ENCODE measurements around the gene TUT4. TPM values are rescaled to one million over a fixed set of nuclear protein-coding genes. Genes with fewer than 3 reads are reported as not detected.

Gene TUT4
- total RNA-seq, 1 donor from 2014 or later, result 158 TPM

- H3K9me3 Mint-ChIP-seq, result no peaks in the 10 kb centered on the region
- DNase-seq, result no peak
- H3K27me3 Mint-ChIP-seq, result no peaks in the 10 kb centered on the region
- intact Hi-C loops (cut with micrococcal nuclease), result no loop called here
- H3K27ac Mint-ChIP-seq, result no peak overlapping the region
- no peak for ATAC-seq (ENCODE audit: low read depth)
- no peaks in the 10 kb centered on the region for H3K4me1 Mint-ChIP-seq
- H3K4me3 Mint-ChIP-seq, result no peak overlapping the region
- ChIA-PET CTCF (no interaction called here), POLR2A (interaction anchor here (1.3 kb wide), 1 partner anchor 9 kb away, joined by 5 read pairs; the partner anchor contains the start of genes ORC1 and PRPF38A)
- TF ChIP-seq CTCF (IDR thresholded peaks at IDR 0.05), result no peak
- H3K36me3 Mint-ChIP-seq (ENCODE audit: low read depth), result peaks cover 83% of the 10 kb centered on the region
Measured at GRCh38 chr1:52413410-52413989, 139.4 kb downstream of the TUT4 start.

GRCh38 chr1:52404975-52405338 is 147.9 kb downstream of the TUT4 start:
- H3K9me3 Mint-ChIP-seq, result no peaks in the 10 kb centered on the region
- CTCF ChIA-PET, result interaction anchor here (1.0 to 2.9 kb wide), 3 partner anchors 30 to 298 kb away, joined by 3 to 10 read pairs (median 3); no protein-coding TSS in a partner anchor
- TF ChIP-seq CTCF (IDR thresholded peaks at IDR 0.05), result no peak
- ATAC-seq (ENCODE audit: low read depth) (no peak), DNase-seq (no peak)
- peaks cover 44% of the 10 kb centered on the region for H3K36me3 Mint-ChIP-seq (ENCODE audit: low read depth)
- intact Hi-C loops (cut with micrococcal nuclease), result loop anchor here (1.0 to 2.0 kb wide), 7 partner anchors 39 to 438 kb away; partner anchors contain the start of genes BTF3L4, CC2D1B and ZYG11B
- H3K27me3 Mint-ChIP-seq, result no peaks in the 10 kb centered on the region
- H3K4me3 Mint-ChIP-seq, result peak overlapping the region; percentile 99
- H3K4me1 Mint-ChIP-seq, result peaks cover 32% of the 10 kb centered on the region
- H3K27ac Mint-ChIP-seq, result peak overlapping the region; percentile 95
- POLR2A ChIA-PET, result interaction anchor here (0.6 to 2.9 kb wide), 12 partner anchors 8 to 517 kb away, joined by 3 to 34 read pairs (median 5); partner anchors contain the start of genes CC2D1B, ECHDC2, KTI12 and SHISAL2A

- peak; percentile 88 for DNase-seq
- peak; percentile 95 for ATAC-seq (ENCODE audit: low read depth)
- Mint-ChIP-seq H3K27me3 (no peaks in the 10 kb centered on the region), H3K27ac (peak within 1 kb of the TSS; percentile 95), H3K4me3 (peak within 1 kb of the TSS; percentile 99), H3K36me3 (ENCODE audit: low read depth) (peaks cover 43% of the 10 kb centered on the region), H3K9me3 (no peaks in the 10 kb centered on the region), H3K4me1 (peaks cover 32% of the 10 kb centered on the region)
- POLR2A ChIA-PET, result interaction anchor here (0.6 to 2.9 kb wide), 14 partner anchors 9 to 371 kb away, joined by 3 to 34 read pairs (median 5); partner anchors contain the start of genes CC2D1B, KTI12, SHISAL2A and TUT4
- no peak for TF ChIP-seq CTCF (IDR thresholded peaks at IDR 0.05)
- CTCF ChIA-PET, result interaction anchor here (1.0 to 2.9 kb wide), 2 partner anchors 30 to 282 kb away, joined by 3 to 10 read pairs; no protein-coding TSS in a partner anchor
- intact Hi-C loops (cut with micrococcal nuclease), result loop anchor here (1.0 to 2.0 kb wide), 7 partner anchors 38 to 439 kb away; partner anchors contain the start of genes BTF3L4, CC2D1B and ZYG11B
Measured at GRCh38 chr1:52404116-52404974, 148.5 kb downstream of the TUT4 start, which contains the start of the genes ORC1 and PRPF38A. ORC1 (minus strand) TSS chr1:52404423; CDS start chr1:52402223, 2,200 bp downstream. PRPF38A (plus strand) TSS chr1:52404602; CDS start chr1:52404750, 148 bp downstream.

GRCh38 chr1:52403566-52404115 is 149.3 kb downstream of the TUT4 start:
- intact Hi-C loops (cut with micrococcal nuclease), result loop anchor here (1.0 to 2.0 kb wide), 8 partner anchors 15 to 440 kb away; partner anchors contain the start of genes BTF3L4, CC2D1B and ZYG11B
- peaks cover 36% of the 10 kb centered on the region for H3K36me3 Mint-ChIP-seq (ENCODE audit: low read depth)
- CTCF ChIA-PET, result interaction anchor here (2.9 kb wide), 1 partner anchor 282 kb away, joined by 10 read pairs; no protein-coding TSS in a partner anchor
- peak; percentile 35 for ATAC-seq (ENCODE audit: low read depth)
- no peaks in the 10 kb centered on the region for H3K9me3 Mint-ChIP-seq
- peaks cover 32% of the 10 kb centered on the region for H3K4me1 Mint-ChIP-seq
- no peak for TF ChIP-seq CTCF (IDR thresholded peaks at IDR 0.05)
- POLR2A ChIA-PET, result interaction anchor here (0.6 to 2.9 kb wide), 9 partner anchors 9 to 371 kb away, joined by 3 to 34 read pairs (median 8); partner anchors contain the start of genes CC2D1B, KTI12 and TUT4
- peak overlapping the region; percentile 99 for H3K4me3 Mint-ChIP-seq
- H3K27me3 Mint-ChIP-seq, result no peaks in the 10 kb centered on the region
- H3K27ac Mint-ChIP-seq, result peak overlapping the region; percentile 95
- DNase-seq, result no peak
